KMS-11 (cell line): ENCODE results near the gene PLPPR2.
A peak's percentile ranks its signal among the peaks of the same experiment; 100 is the strongest.

ENCODE experiments used
- H2AFZ ChIP-seq: fragments of 200-600 bp; sonication (generic); 2 replicates; pipeline ENCODE4 v1.6.1; 2016; ENCODE audit warnings: antibody characterized with exemption, mixed run types, low read depth
- H3K27ac ChIP-seq: fragments of 200-600 bp; sonication (generic); 2 replicates; pipeline ENCODE4 v1.6.1; 2016; ENCODE audit warnings: mild to moderate bottlenecking, mixed run types
- H3K27me3 ChIP-seq: fragments of 200-600 bp; sonication (generic); 2 replicates; pipeline ENCODE4 v1.6.1; 2017; ENCODE audit warnings: mild to moderate bottlenecking, low read depth, mixed run types, moderate library complexity; ENCODE audit not compliant: insufficient read depth
- H3K36me3 ChIP-seq: fragments of 200-600 bp; sonication (generic); 2 replicates; pipeline ENCODE4 v1.6.1; 2017; ENCODE audit warnings: mild to moderate bottlenecking, mixed run types; ENCODE audit not compliant: insufficient read depth
- H3K4me1 ChIP-seq: fragments of 200-600 bp; sonication (generic); 2 replicates; pipeline ENCODE4 v1.6.1; 2016; ENCODE audit warnings: mild to moderate bottlenecking, low read depth, mixed run types; ENCODE audit not compliant: poor library complexity, severe bottlenecking
- H3K4me2 ChIP-seq: fragments of 200-600 bp; sonication (generic); 2 replicates; pipeline ENCODE4 v1.7.0; 2016; ENCODE audit warnings: mild to moderate bottlenecking, mixed run types
- H3K4me3 ChIP-seq: fragments of 200-600 bp; sonication (generic); IDR thresholded peaks from 2 replicates; pipeline ENCODE4 v1.6.1; 2017; ENCODE audit warnings: low read depth, low read length, mixed read lengths; ENCODE audit not compliant: insufficient read depth
- H3K79me2 ChIP-seq: fragments of 200-600 bp; sonication (generic); 2 replicates; pipeline ENCODE4 v1.6.1; 2016; ENCODE audit warnings: low read depth, mixed run types; ENCODE audit not compliant: insufficient read depth
- H3K9ac ChIP-seq: fragments of 200-600 bp; sonication (generic); 2 replicates; pipeline ENCODE4 v1.6.1; 2016; ENCODE audit warnings: mild to moderate bottlenecking, mixed run types
- H4K20me1 ChIP-seq: fragments of 200-600 bp; sonication (generic); 2 replicates; pipeline ENCODE4 v1.6.1; 2016; ENCODE audit warnings: mild to moderate bottlenecking, mixed run types; ENCODE audit not compliant: insufficient read depth
- CTCF ChIP-seq: fragments of 200-600 bp; sonication (generic); conservative IDR thresholded peaks from 2 replicates; pipeline ENCODE4 v1.6.1; 2017; ENCODE audit warnings: low read depth, mild to moderate bottlenecking, antibody characterized with exemption, low read length, moderate library complexity, mixed read lengths

The PLPPR2 gene

GRCh38 chr19:11374433-11375142, 19.4 kb downstream of the PLPPR2 start, which contains the start of gene SWSAP1:
Gene SWSAP1 (plus strand): TSS chr19:11374666. CDS start chr19:11374681, 15 bp downstream.
- no peaks in the 10 kb centered on the region for H3K36me3 ChIP-seq
- peak within 1 kb of the TSS; percentile 79 for H3K4me2 ChIP-seq
- H3K9ac ChIP-seq, result peak within 1 kb of the TSS; percentile 76
- TF ChIP-seq CTCF, result no peak
- no peaks in the 10 kb centered on the region for H3K27me3 ChIP-seq
- H2AFZ ChIP-seq, result peak within 1 kb of the TSS; percentile 58
- no peaks in the 10 kb centered on the region for H3K79me2 ChIP-seq
- H3K4me1 ChIP-seq, result peaks cover 21% of the 10 kb centered on the region
- H3K4me3 ChIP-seq, result no peak within 1 kb of the TSS
- no peaks in the 10 kb centered on the region for H4K20me1 ChIP-seq
- H3K27ac ChIP-seq, result peak within 1 kb of the TSS; percentile 70

- H3K79me2 ChIP-seq, result no peaks in the 10 kb centered on the region
- no peak overlapping the region for H3K9ac ChIP-seq
- peak overlapping the region; percentile 32; the same call in 1 of the 2 replicates for H2AFZ ChIP-seq
These were observed 20.1 kb downstream of the PLPPR2 start for GRCh38 chr19:11375143-11375948.

GRCh38 chr19:11377237-11377636, 22.0 kb downstream of the PLPPR2 start:
- Histone ChIP-seq H3K27ac (no peak overlapping the region), H3K36me3 (no peaks in the 10 kb centered on the region), H3K4me3 (no peak overlapping the region), H4K20me1 (no peaks in the 10 kb centered on the region), H2AFZ (no peak overlapping the region), H3K27me3 (no peaks in the 10 kb centered on the region), H3K4me1 (peaks cover 31% of the 10 kb centered on the region), H3K9ac (no peak overlapping the region), H3K79me2 (no peaks in the 10 kb centered on the region), H3K4me2 (0 out of 2 replicates have a peak overlapping the region, but pooled peaks have one; percentile 26)
- no peak for TF ChIP-seq CTCF

More at GRCh38 chr19:11375143-11375948, 20.1 kb downstream of the PLPPR2 start:
- Histone ChIP-seq H3K4me2 (peak overlapping the region; percentile 31), H4K20me1 (no peaks in the 10 kb centered on the region), H3K36me3 (no peaks in the 10 kb centered on the region), H3K4me1 (peaks cover 27% of the 10 kb centered on the region), H3K27me3 (no peaks in the 10 kb centered on the region), H3K27ac (peak overlapping the region; percentile 9; the same call in 1 of the 2 replicates), H3K4me3 (no peak overlapping the region)
- TF ChIP-seq CTCF, result no peak

DNA sequence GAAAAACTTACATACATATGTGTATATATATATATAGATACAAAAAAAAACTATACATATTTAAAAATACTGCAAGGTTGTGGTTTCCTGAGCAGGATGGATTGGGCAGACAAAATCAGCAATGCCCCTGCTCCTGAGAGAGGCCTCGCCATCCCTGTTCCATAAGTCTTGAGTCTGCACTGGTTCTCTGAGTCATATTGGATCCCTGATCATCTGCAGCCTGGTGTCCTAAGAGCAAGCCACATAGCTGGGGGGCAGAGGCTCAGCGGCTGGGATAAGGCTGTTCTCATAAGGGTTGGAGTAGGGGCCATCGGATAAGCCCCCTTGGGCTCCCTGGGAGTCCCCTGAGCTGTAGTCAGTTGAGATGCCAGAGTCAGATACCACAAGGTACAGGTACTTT, 22.5 kb downstream of the PLPPR2 start:
- no peaks in the 10 kb centered on the region for H3K79me2 ChIP-seq
- H3K4me1 ChIP-seq, result peaks cover 34% of the 10 kb centered on the region
- H3K36me3 ChIP-seq, result no peaks in the 10 kb centered on the region
- no peaks in the 10 kb centered on the region for H3K27me3 ChIP-seq
- H3K27ac ChIP-seq, result no peak overlapping the region
- no peaks in the 10 kb centered on the region for H4K20me1 ChIP-seq
- no peak overlapping the region for H2AFZ ChIP-seq
- no peak overlapping the region for H3K4me3 ChIP-seq
- no peak overlapping the region for H3K4me2 ChIP-seq
- no peak overlapping the region for H3K9ac ChIP-seq
- no peak for TF ChIP-seq CTCF
